Myocyte (in vitro differentiated cells): ENCODE measurements around the gene SMIM30. TPM values are rescaled to one million over a fixed set of nuclear protein-coding genes. Genes with fewer than 3 reads are reported as not detected.

Experiments used
- total RNA-seq: library from RNA; depleted of rRNA; stranded (reverse); fragments of >200 nt; gene quantifications from 2 replicates; pipeline ENCODE4 v1.2.3, GENCODE V29; 2014

Gene SMIM30
- total RNA-seq, 1 donor from 2014 or later: 162 TPM

Other genes with a start within 250 kb of the SMIM30 start
- gene GPR85, start 31.7 kb downstream of the SMIM30 start, total RNA-seq: 7.5 and 12.6 TPM in 2 replicates